ENCODE data around the gene LDLRAD2. TPM values are rescaled to one million over a fixed set of nuclear protein-coding genes. Genes with fewer than 3 reads are reported as not detected.
A peak's percentile ranks its signal among the peaks of the same experiment; 100 is the strongest.

LDLRAD2 gene
- total and polyA plus RNA-seq, 2 of the 4 experiments (the other 2 are of a cell fraction), result 0.05 TPM; not detected in 1

DNA sequence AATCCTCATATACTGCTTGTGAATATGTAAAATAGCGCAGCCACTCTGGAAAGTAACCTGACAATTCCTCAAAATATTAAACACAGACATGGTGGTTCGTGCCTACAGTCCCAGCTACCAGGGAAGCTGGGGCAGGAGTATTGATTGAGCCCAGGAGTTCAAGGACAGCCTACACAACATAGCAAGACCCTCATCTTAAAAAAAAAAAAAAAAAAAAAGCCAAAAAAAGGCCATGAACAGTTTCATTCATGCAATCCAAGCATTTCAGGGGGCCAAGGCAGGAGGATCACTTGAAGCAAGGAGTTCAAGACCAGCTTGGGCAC, 33.7 kb upstream of the LDLRAD2 start:
- H3K27me3 ChIP-seq (ENCODE audit: control insufficient read depth, insufficient read depth, low read length), result no peaks in the 10 kb centered on the region
- no peak overlapping the region for H3K14ac ChIP-seq (replicated peaks; ENCODE audit: low read depth, low read length)
- H2BK120ac ChIP-seq (ENCODE audit: low read depth, low read length), result no peak overlapping the region
- BruUV-seq (replicated peaks), result no TSS peak
- H3K27ac ChIP-seq (ENCODE audit: insufficient read depth, low read length), result no peak overlapping the region
- H4K20me1 ChIP-seq (ENCODE audit: insufficient read depth, low read length), result peaks cover 78% of the 10 kb centered on the region
- H3K79me1 ChIP-seq (ENCODE audit: low read depth in 1 of 2, low read length in 2 of 2), result peaks cover 16 to 62% of the 10 kb centered on the region in 2 experiments; a peak in 3 of 4 replicates
- peaks cover 10% of the 10 kb centered on the region for H3K4me1 ChIP-seq (ENCODE audit: control insufficient read depth, insufficient read depth, low read length)
- no peak overlapping the region for H3K18ac ChIP-seq (ENCODE audit: low read depth, low read length)
- peak overlapping the region; percentile 71 for H2BK5ac ChIP-seq (ENCODE audit: low read depth, low read length, poor library complexity, severe bottlenecking)
- no peak overlapping the region for H3K4me3 ChIP-seq (ENCODE audit: insufficient read depth, low read depth, low read length)
- TF ChIP-seq FOS (IDR thresholded peaks at IDR 0.05; ENCODE audit: low read depth, low read length) (no peak), CHD1 (IDR thresholded peaks at IDR 0.05; ENCODE audit: low read depth, low read length) (no peak), BHLHE40 (IDR thresholded peaks at IDR 0.05; ENCODE audit: low read depth, low read length) (no peak)
- no peak overlapping the region for H2AFZ ChIP-seq (replicated peaks; ENCODE audit: low read length, poor library complexity)
- no peak overlapping the region; the same call in 1 of the 2 replicates for H3K23ac ChIP-seq (ENCODE audit: low read depth, low read length)
- peaks cover 14% of the 10 kb centered on the region for H3K9me1 ChIP-seq (ENCODE audit: insufficient read depth, low read length)
- ChIA-PET CTCF (no interaction called here), POLR2A (ENCODE audit: unreplicated experiment) (interaction anchor here (0.7 kb wide), 1 partner anchor 49 kb away, joined by 17 read pairs; no protein-coding TSS in a partner anchor)
- H2BK15ac ChIP-seq (ENCODE audit: low read depth, low read length), result no peak overlapping the region
- no peak overlapping the region for H4K5ac ChIP-seq (ENCODE audit: low read depth, low read length)
- no peak overlapping the region for H3K56ac ChIP-seq (ENCODE audit: extremely low read depth, insufficient read depth, low read length)
- H4K8ac ChIP-seq (ENCODE audit: low read depth in 2 of 2, low read length in 2 of 2), result no peak overlapping the region
- intact Hi-C loops (cut with micrococcal nuclease), result no loop called here
- H3K4ac ChIP-seq (ENCODE audit: low read depth, low read length), result no peak overlapping the region; the same call in 1 of the 2 replicates
- no peak overlapping the region for H4K91ac ChIP-seq (ENCODE audit: insufficient read depth, low read depth, low read length)
- no peaks in the 10 kb centered on the region for H3K36me3 ChIP-seq (ENCODE audit: control insufficient read depth, insufficient read depth, low read length)
- no peak overlapping the region for H2AK5ac ChIP-seq (ENCODE audit: low read depth, low read length)
- in situ Hi-C loops (cut with MboI; ENCODE audit: low sequenced_read_pairs), result no loop called here
- no peak overlapping the region for H2AK9ac ChIP-seq (replicated peaks; ENCODE audit: low read depth, low read length, poor library complexity)
- dilution Hi-C loops (cut with HindIII; ENCODE audit: low sequenced_read_pairs, unreplicated experiment), result no loop called here
- H3K9ac ChIP-seq (ENCODE audit: low read depth, low read length), result no peak overlapping the region
- no peak overlapping the region for H3K4me2 ChIP-seq (ENCODE audit: low read depth, low read length)
- DNase-seq (no peak), ATAC-seq (ENCODE audit: low read depth) (no peak)
- WGBS, 2 experiments (ENCODE audit: extremely low coverage in 2 of 2, insufficient read length in 1 of 2), result no CpG with 5 or more reads among the region's 2 CpGs
- H3K9me3 ChIP-seq (ENCODE audit: control insufficient read depth, insufficient read depth, low read length), result peaks cover 2% of the 10 kb centered on the region; the same call in 1 of the 2 replicates
- H2BK20ac ChIP-seq (ENCODE audit: low read depth, low read length), result no peak overlapping the region

Data from IMR-90 (cell line).